ENCODE measurements around the gene SYT9.

SYT9 gene

DNA sequence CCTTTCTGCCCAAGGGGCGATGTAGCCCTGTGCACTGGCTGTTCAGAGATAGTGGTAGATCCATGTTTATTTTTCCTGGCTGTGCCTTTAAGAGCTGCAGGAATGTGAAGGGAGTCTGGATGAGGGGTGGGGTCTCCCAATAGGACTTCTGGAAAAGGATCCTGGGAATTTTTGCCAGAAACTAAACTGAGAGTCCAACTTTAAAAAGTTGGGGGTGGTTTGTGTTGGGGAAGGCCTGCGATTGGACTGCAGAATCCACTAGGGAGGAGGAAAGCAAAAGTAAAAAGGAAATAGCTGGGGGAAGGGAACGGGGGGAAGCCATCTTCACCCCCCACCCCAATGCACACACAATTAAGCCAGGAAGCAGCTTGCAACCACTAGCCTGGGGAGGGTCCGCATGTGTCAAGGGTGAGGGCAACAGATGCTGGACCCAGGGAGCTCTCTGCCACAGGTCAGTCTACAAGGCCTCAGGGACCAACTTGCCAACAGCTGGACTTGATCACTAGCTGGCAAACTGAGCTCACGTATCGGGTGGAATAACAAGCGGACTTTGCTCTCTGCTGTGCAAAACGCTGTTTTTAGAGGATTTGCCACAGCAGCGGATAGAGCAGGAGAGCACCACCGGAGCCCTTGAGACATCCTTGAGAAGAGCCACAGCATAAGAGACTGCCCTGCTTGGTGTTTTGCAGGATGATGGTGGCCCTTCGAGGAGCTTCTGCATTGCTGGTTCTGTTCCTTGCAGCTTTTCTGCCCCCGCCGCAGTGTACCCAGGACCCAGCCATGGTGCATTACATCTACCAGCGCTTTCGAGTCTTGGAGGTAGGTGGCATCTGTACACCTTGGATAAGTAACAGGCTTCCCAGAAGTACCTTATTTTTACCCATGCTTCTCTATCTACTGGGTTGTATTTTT is 233.7 kb downstream of the SYT9 start, which contains the start of gene OLFML1:
Gene OLFML1, plus strand, starts transcription at position 321 of the 912 bp plus-strand sequence. Its CDS starts 370 bp downstream, at position 691.
- DNase-seq (ENCODE audit: insufficient read length) = no peak

DNA sequence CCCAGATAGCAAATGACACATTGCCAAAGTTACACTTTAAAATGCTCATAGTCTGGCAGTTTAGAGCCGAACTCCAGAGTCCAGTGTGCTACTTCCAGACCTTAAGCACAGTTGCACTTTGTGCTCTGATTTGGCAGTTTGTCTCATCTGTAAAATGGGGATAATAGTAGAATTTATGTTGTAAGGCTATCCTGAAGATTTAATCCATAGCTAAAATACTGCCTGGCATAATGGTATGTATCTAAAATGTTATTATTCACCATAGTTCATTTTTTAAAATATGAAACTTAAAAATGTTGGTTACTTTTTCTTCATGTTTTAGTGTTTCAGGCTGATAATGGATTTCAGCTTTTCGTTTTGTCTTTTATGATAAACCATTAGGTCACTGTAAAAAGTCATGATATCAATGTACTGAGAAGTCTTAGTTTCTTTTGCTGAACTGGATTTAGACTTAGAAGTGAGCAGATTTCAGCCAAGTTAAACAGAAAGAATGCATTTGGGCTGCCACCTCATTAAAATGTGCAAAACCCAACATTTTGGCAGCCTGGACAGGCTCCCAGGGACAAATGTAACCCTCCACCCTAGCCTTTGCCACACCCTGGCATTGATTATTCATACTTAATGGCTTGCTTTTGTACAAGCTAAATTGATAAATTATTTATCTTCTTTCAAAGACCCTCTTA is 234.5 kb downstream of the SYT9 start:
- no peak for DNase-seq (ENCODE audit: insufficient read length)
- FAIRE-seq = no peak

More for the DNA sequence above, 233.7 kb downstream of the SYT9 start, which contains the start of gene OLFML1:
- TF ChIP-seq POLR2AphosphoS5 (IDR thresholded peaks at IDR 0.05; ENCODE audit: low read depth, low read length) = no peak
- no peak for TF ChIP-seq TAF1 (IDR thresholded peaks at IDR 0.05; ENCODE audit: borderline replicate concordance, low read depth, low read length)
- TF ChIP-seq POLR2A (IDR thresholded peaks at IDR 0.05; ENCODE audit: low read depth, low read length) = no peak
- no peak for FAIRE-seq

DNA sequence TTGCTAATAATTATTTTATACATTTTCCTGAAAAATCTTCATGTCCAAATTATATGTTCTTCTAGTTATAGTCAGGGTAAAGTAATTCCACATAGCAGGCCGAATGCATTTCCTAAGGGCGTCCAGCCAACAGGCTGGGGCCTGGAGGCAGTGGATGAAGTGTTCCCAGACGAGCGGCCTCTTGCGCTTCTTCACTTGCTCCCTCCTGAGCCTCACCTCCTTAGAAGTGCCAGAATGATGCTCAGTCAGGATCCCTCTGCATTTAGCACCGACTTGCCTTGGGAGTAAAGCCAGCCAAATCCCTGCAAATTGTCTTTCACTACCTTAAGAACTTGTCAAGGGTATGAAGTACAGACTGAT is 235.1 kb downstream of the SYT9 start:
- FAIRE-seq (no peak), DNase-seq (ENCODE audit: insufficient read length) (no peak)
- TF ChIP-seq POLR2AphosphoS5 (IDR thresholded peaks at IDR 0.05; ENCODE audit: low read depth, low read length) (no peak), TAF1 (IDR thresholded peaks at IDR 0.05; ENCODE audit: borderline replicate concordance, low read depth, low read length) (no peak), POLR2A (IDR thresholded peaks at IDR 0.05; ENCODE audit: low read depth, low read length) (no peak)

More for the DNA sequence above, 234.5 kb downstream of the SYT9 start:
- TF ChIP-seq POLR2AphosphoS5 (IDR thresholded peaks at IDR 0.05; ENCODE audit: low read depth, low read length) (no peak), POLR2A (IDR thresholded peaks at IDR 0.05; ENCODE audit: low read depth, low read length) (no peak), TAF1 (IDR thresholded peaks at IDR 0.05; ENCODE audit: borderline replicate concordance, low read depth, low read length) (no peak)

DNA sequence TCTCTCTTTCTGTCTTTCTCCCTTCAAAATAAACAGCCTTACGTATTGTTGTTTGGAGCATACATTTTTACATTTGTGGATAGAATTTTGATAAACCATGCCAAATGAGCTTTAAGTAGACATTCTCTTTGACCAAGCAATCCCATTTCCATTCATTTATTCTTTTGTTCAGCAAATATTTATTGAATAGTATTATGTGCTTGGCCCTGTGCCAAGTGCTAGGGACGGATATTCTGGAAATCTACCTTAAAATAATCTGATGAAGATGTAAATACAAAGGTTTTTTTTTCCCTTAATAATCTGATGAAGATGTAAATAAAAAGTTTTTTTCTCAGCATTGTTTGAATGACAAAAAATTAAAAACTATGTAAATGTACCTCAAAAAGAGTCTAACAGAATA is 235.7 kb downstream of the SYT9 start:
- FAIRE-seq = no peak
- no peak for DNase-seq (ENCODE audit: insufficient read length)
- TF ChIP-seq POLR2A (IDR thresholded peaks at IDR 0.05; ENCODE audit: low read depth, low read length) (no peak), TAF1 (IDR thresholded peaks at IDR 0.05; ENCODE audit: borderline replicate concordance, low read depth, low read length) (no peak)

DNA sequence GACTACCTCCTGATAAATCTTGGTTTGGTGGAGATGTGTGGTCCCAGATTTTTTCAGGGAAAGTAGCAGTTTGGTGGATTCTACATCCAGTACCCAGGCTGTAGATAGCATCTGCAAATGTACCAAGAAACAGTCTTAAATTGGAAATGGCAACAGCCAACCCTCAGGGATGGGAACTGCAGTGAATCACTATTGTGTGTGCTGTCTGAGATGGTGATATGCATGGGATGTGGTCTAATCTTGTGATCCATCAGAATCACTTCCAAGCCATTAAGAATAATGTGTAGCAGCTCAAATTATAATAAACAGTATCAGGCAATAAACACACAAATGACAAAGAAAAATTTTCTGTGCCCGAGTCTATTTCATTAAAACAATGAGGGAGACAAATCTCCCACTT is 237.0 kb downstream of the SYT9 start:
- no peak for FAIRE-seq
- no peak for DNase-seq (ENCODE audit: insufficient read length)
- TF ChIP-seq POLR2AphosphoS5 (IDR thresholded peaks at IDR 0.05; ENCODE audit: low read depth, low read length) (no peak), POLR2A (IDR thresholded peaks at IDR 0.05; ENCODE audit: low read depth, low read length) (no peak), TAF1 (IDR thresholded peaks at IDR 0.05; ENCODE audit: borderline replicate concordance, low read depth, low read length) (no peak)

DNA sequence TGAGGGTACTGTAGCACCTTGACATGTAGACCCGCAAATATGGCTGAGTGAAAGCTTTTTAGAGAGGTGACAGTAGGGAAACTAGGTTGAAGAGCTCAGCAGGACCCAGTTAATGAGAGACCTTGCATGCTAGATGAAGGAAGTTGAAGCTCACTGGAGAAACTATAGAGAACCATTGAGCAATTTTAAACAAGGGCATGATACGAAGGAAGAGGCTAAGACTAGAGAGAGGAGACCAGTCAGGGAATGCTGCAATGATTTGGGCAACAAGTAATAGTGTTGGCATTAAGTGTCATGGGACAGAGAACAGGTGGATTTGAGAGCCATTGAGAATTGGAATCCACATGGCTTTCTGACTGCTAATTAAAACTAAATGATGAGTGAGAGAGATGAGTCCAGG is 237.7 kb downstream of the SYT9 start:
- DNase-seq (ENCODE audit: insufficient read length) (no peak), FAIRE-seq (no peak)
- TF ChIP-seq POLR2A (IDR thresholded peaks at IDR 0.05; ENCODE audit: low read depth, low read length) = no peak
- TF ChIP-seq TAF1 (IDR thresholded peaks at IDR 0.05; ENCODE audit: borderline replicate concordance, low read depth, low read length) = no peak
- no peak for TF ChIP-seq POLR2AphosphoS5 (IDR thresholded peaks at IDR 0.05; ENCODE audit: low read depth, low read length)

DNA sequence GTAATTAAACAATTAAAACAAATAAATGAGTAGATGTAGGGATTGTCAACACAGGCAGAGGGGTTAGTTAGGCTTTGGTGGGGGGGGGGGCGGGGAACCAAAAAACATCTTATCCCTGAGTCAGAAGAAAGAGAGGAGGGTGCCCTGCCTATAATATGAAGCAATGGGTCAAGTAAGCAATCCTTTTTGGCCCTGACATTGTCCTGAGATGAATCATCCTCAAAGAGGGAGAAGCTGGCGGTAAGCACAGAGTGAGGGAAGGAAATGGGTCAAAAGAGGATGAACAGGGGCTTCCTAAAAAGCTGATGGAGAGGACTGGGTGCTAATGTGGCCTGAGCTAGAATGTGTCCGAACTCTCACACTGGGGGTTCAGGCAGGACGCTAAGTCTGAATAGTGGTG is 238.3 kb downstream of the SYT9 start:
- TF ChIP-seq POLR2A (IDR thresholded peaks at IDR 0.05; ENCODE audit: low read depth, low read length) (no peak), POLR2AphosphoS5 (IDR thresholded peaks at IDR 0.05; ENCODE audit: low read depth, low read length) (no peak), TAF1 (IDR thresholded peaks at IDR 0.05; ENCODE audit: borderline replicate concordance, low read depth, low read length) (no peak)
- DNase-seq (ENCODE audit: insufficient read length) = no peak
- FAIRE-seq = no peak

DNA sequence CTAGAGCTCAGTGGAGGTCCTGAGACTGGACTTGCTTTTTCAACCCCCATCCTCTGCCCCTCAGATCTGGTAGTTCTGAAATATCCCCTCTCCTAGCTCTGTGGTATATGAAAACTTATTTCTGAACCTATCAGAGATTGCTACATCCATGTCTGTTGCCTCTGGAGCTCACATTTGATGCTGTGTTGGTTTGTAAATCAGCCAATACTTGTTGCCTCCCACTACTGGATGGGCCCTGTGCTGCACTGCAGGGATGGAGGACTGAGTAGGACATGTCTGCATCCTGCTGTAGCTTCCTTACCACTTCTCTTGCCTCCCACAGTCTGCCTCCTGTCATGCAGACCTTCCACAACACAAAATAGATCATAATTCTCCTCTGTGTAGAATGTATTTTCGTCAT is 238.8 kb downstream of the SYT9 start:
- no peak for DNase-seq (ENCODE audit: insufficient read length)
- no peak for FAIRE-seq
- TF ChIP-seq TAF1 (IDR thresholded peaks at IDR 0.05; ENCODE audit: borderline replicate concordance, low read depth, low read length) (no peak), POLR2AphosphoS5 (IDR thresholded peaks at IDR 0.05; ENCODE audit: low read depth, low read length) (no peak), POLR2A (IDR thresholded peaks at IDR 0.05; ENCODE audit: low read depth, low read length) (no peak)

DNA sequence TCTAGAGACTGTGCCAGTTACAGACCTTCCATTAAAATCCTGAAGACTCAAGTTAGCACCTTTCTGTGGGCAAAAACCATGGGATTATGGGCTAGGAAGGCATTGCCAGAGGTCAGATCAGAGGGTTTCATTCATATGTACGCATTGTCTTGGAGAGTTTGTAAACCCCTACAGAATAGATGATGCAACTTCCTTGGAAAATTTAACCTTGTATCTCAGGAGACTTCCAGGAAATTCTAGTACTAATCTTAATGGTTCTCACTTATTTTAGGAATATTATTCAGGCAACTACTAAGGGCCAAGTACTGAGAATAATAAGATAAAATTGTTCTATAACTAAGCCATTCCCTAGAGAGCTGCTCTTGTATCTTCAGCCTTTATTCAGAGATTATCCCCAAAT is 240.5 kb downstream of the SYT9 start:
- no peak for TF ChIP-seq POLR2AphosphoS5 (IDR thresholded peaks at IDR 0.05; ENCODE audit: low read depth, low read length)
- FAIRE-seq (no peak), DNase-seq (ENCODE audit: insufficient read length) (no peak)

DNA sequence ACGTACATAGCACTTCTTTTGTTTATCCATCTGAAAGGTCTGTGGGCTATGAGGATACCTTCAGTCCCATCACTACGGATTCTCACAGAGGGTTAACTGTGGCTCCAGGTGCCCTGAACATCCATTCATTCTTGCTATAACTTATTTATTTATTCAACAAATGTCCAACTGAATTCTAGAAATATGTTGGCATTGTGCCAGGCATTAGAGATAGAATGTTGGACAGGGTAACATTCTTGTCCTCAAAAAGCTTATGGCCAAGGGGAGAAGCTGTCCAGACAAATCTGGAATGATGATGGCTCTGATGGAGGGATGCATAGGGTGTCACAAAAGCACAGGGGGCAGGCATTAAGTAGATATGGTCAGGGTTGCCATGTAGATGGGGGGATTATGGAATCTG is 242.0 kb downstream of the SYT9 start:
- no peak for DNase-seq (ENCODE audit: insufficient read length)
- no peak for FAIRE-seq
- TF ChIP-seq TAF1 (IDR thresholded peaks at IDR 0.05; ENCODE audit: borderline replicate concordance, low read depth, low read length) (no peak), POLR2AphosphoS5 (IDR thresholded peaks at IDR 0.05; ENCODE audit: low read depth, low read length) (no peak), POLR2A (IDR thresholded peaks at IDR 0.05; ENCODE audit: low read depth, low read length) (no peak)

DNA sequence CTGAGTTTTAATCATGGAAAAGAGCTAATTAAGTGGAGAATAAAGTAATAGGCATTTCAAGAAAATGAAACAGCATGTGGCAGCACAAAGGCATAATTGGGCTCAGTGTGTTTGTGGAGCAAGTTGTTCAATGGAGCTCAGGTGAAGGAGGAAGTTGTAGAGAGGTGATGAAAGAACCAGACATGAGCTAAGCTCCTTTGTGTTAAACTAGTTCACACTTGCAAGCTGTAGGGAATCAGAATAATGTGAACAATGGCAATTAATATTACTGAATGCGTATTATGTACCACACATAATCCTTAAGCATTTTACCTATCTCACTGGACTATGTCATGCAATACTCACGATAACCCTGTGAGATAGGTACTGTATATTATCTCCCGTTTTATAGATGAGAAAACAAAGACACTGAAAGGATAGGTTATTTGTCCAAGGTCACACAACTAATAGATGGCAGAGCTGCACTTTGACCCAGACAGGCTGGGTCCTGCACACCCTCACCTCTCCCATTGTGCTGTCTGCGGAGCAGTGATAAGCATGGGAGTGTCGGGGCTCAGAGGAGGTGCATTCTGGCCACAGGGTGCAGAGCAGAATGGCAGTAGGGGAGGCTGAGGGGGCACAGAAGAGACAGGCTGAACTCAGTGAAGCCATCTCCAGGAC is 242.5 kb downstream of the SYT9 start:
- no peak for TF ChIP-seq POLR2A (IDR thresholded peaks at IDR 0.05; ENCODE audit: low read depth, low read length)
- TF ChIP-seq TAF1 (IDR thresholded peaks at IDR 0.05; ENCODE audit: borderline replicate concordance, low read depth, low read length) = no peak
- no peak for TF ChIP-seq POLR2AphosphoS5 (IDR thresholded peaks at IDR 0.05; ENCODE audit: low read depth, low read length)
- no peak for DNase-seq (ENCODE audit: insufficient read length)
- FAIRE-seq = peak; percentile 68

All from GM12892 (cell line).